K562 (cell line): ENCODE results near the gene SF3B1. TPM values are rescaled to one million over a fixed set of nuclear protein-coding genes. Genes with fewer than 3 reads are reported as not detected.

Experiments
- ATAC-seq: fragments of 200-7000 bp; cut with Tn5 transposase; 3 replicates; pipeline ENCODE4 v1.9.1; 2020; ENCODE audit warnings: moderate library complexity
- BruUV-seq: library from RNA; stranded (reverse); fragments of 400-500 nt; replicated peaks from 2 replicates; lab custom pipeline; 2021; lab: Mats Ljungman, UMichigan
- CTCF ChIA-PET: fragments of 300-600 bp; formaldehyde crosslinking; extraction: SDS; loops from one replicate; lab custom pipeline; 2021; ENCODE audit warnings: low intra/inter-chr PET ratio; lab: Yijun Ruan, JAX
- POLR2A ChIA-PET: fragments of 300-600, 350-650 bp; sonication (Branson Sonifier 250); formaldehyde crosslinking; extraction: SDS; loops from one replicate; lab custom pipeline; 2021; ENCODE audit warnings: antibody characterized with exemption, inconsistent platforms; lab: Yijun Ruan, JAX
- DNase-seq, 4 experiments: peaks; one replicate each; pipeline versions ENCODE4 v3.0.0 to v3.0.0-alpha.2; 2011 to 2018; ENCODE audit warnings: low spot score in 3 of 4, mixed read lengths in 3 of 4; ENCODE audit errors: extremely low read depth in 1 of 4
- FAIRE-seq: peaks from 2 replicates; lab custom pipeline; 2011; peaks lifted over from hg19 to GRCh38; lab: Jason Lieb, UNC
- H2AFZ ChIP-seq: 2 replicates; pipeline ENCODE4 v1.6.0; 2011; ENCODE audit warnings: low read depth, low read length, control low read depth, inconsistent platforms
- H3K27ac ChIP-seq: fragments of 200-600 bp; 3 replicates; pipeline ENCODE4 v1.8.0; 2011; ENCODE audit warnings: low read depth, mild to moderate bottlenecking, control low read depth, inconsistent platforms, low read length, moderate library complexity, mixed read lengths; ENCODE audit errors: extremely low read depth
- H3K27me3 ChIP-seq, 2 experiments: fragments of 300-600 bp in 1 of 2; 2 replicates in 1 of 2; 3 replicates in 1 of 2; pipeline versions ENCODE4 v1.6.0 to v1.8.0; 2011; ENCODE audit warnings: inconsistent platforms in 2 of 2, low read length in 2 of 2, mild to moderate bottlenecking in 1 of 2, mixed read lengths in 1 of 2, moderate library complexity in 1 of 2; ENCODE audit not compliant: control insufficient read depth in 2 of 2, insufficient read depth in 2 of 2
- H3K36me3 ChIP-seq: fragments of 300-600 bp; 3 replicates; pipeline ENCODE4 v1.8.0; 2011; ENCODE audit warnings: mild to moderate bottlenecking, low read length, inconsistent platforms; ENCODE audit not compliant: control insufficient read depth, insufficient read depth
- H3K4me1 ChIP-seq, 2 experiments: fragments of 200-600 bp in 1 of 2; replicated peaks in 1 of 2; 2 replicates in 1 of 2; 3 replicates in 1 of 2; pipeline versions ENCODE4 v1.5.1 to v1.8.0; 2011; ENCODE audit warnings: inconsistent platforms in 2 of 2, low read length in 2 of 2, mild to moderate bottlenecking in 1 of 2, mixed read lengths in 1 of 2, moderate library complexity in 1 of 2; ENCODE audit not compliant: control insufficient read depth in 2 of 2, insufficient read depth in 2 of 2
- H3K4me2 ChIP-seq: 2 replicates; pipeline ENCODE4 v1.6.1; 2011; ENCODE audit warnings: low read length, control low read depth, inconsistent platforms, mixed read lengths; ENCODE audit not compliant: insufficient read depth
- H3K4me3 ChIP-seq: fragments of 200-600 bp; sonication (generic), shearing (Covaris generic); 2 replicates; pipeline ENCODE4 v1.5.1; 2016; ENCODE audit warnings: control low read depth, inconsistent platforms
- H3K79me2 ChIP-seq: fragments of 200-600 bp; 3 replicates; pipeline ENCODE4 v1.8.0; 2011; ENCODE audit warnings: low read length, inconsistent platforms; ENCODE audit not compliant: control insufficient read depth, insufficient read depth
- H3K9ac ChIP-seq, 2 experiments: 2 replicates each; pipeline versions ENCODE4 v1.6.0 to v1.6.1; 2011; ENCODE audit warnings: low read depth in 2 of 2, low read length in 2 of 2, control low read depth in 1 of 2, inconsistent platforms in 1 of 2, mild to moderate bottlenecking in 1 of 2, mixed read lengths in 1 of 2; ENCODE audit not compliant: insufficient read depth in 1 of 2
- H3K9me1 ChIP-seq: one replicate; pipeline ENCODE4 v1.6.0; 2011; ENCODE audit warnings: inconsistent platforms, mild to moderate bottlenecking, low read length, moderate library complexity; ENCODE audit not compliant: control insufficient read depth, insufficient read depth
- H3K9me3 ChIP-seq: replicated peaks from 2 replicates; pipeline ENCODE4 v1.5.1; 2011; ENCODE audit warnings: low read depth, low read length, inconsistent platforms; ENCODE audit not compliant: control insufficient read depth, insufficient read depth
- H4K20me1 ChIP-seq: replicated peaks from 2 replicates; pipeline ENCODE4 v1.6.1; 2011; ENCODE audit warnings: low read length, inconsistent platforms, mixed read lengths; ENCODE audit not compliant: control insufficient read depth, insufficient read depth
- ARNT ChIP-seq, 2 experiments: fragments of 450-650 bp; IDR thresholded peaks; 2 replicates each; pipeline ENCODE4 v1.6.1; 2016; ENCODE audit warnings: mild to moderate bottlenecking in 1 of 2
- DNMT1 ChIP-seq: fragments of 450-650 bp; IDR thresholded peaks from 2 replicates; pipeline ENCODE4 v1.6.1; 2016; ENCODE audit warnings: antibody characterized with exemption, mild to moderate bottlenecking
- GATA2 ChIP-seq: sonication (generic); formaldehyde crosslinking; IDR thresholded peaks from 2 replicates; pipeline ENCODE4 v1.4.0; 2020; ENCODE audit warnings: mild to moderate bottlenecking, missing genetic modification reagents
- HDAC3 ChIP-seq: fragments of 450-650 bp; IDR thresholded peaks from 2 replicates; pipeline ENCODE4 v1.6.1; 2018; ENCODE audit warnings: borderline replicate concordance, mild to moderate bottlenecking, moderate library complexity; ENCODE audit not compliant: partially characterized antibody
- HMGN3 ChIP-seq: IDR thresholded peaks from 2 replicates; pipeline ENCODE4 v1.6.1; 2011; ENCODE audit warnings: borderline replicate concordance, low read depth, mild to moderate bottlenecking, mixed read lengths, low read length; ENCODE audit not compliant: insufficient read length; ENCODE audit errors: extremely low read depth
- HNRNPLL ChIP-seq: fragments of 200-400 bp; formaldehyde crosslinking; IDR thresholded peaks from 2 replicates; pipeline ENCODE4 v1.6.1; 2017; ENCODE audit warnings: low read length, low read depth, mild to moderate bottlenecking; ENCODE audit not compliant: poor library complexity, severe bottlenecking
- MEF2D ChIP-seq: conservative IDR thresholded peaks from 2 replicates; pipeline ENCODE4 v1.6.1; 2016; ENCODE audit warnings: low read depth, missing genetic modification characterization, missing compliant biosample characterization
- MTA3 ChIP-seq: fragments of 450-650 bp; formaldehyde crosslinking; IDR thresholded peaks from 2 replicates; pipeline ENCODE4 v1.6.1; 2017; ENCODE audit warnings: mild to moderate bottlenecking, borderline replicate concordance
- NR2C2 ChIP-seq, 2 experiments: fragments of 200-800 bp in 1 of 2; sonication (Bioruptor generic) in 1 of 2; sonication (generic) in 1 of 2; formaldehyde crosslinking in 1 of 2; IDR thresholded peaks; 2 replicates each; pipeline versions ENCODE4 v1.6.1 to v1.8.0; 2016 to 2022; ENCODE audit warnings: mild to moderate bottlenecking in 1 of 2, missing compliant biosample characterization in 1 of 2, missing genetic modification characterization in 1 of 2, missing genetic modification reagents in 1 of 2
- NR3C1 ChIP-seq: sonication (generic); formaldehyde crosslinking; IDR thresholded peaks from 2 replicates; pipeline ENCODE4 v1.8.1; 2022; ENCODE audit warnings: missing genetic modification reagents
- OTX1 ChIP-seq: fragments of 450-650 bp; formaldehyde crosslinking; IDR thresholded peaks from 2 replicates; pipeline ENCODE4 v1.4.0; 2022; ENCODE audit warnings: mild to moderate bottlenecking
- PHF8 ChIP-seq: fragments of 200-600 bp; sonication (generic); IDR thresholded peaks from 2 replicates; pipeline ENCODE4 v1.6.1; 2012; ENCODE audit warnings: mixed run types, mild to moderate bottlenecking, inconsistent platforms, low read length, moderate library complexity, borderline replicate concordance
- SETDB1 ChIP-seq: IDR thresholded peaks from one replicate; pipeline ENCODE4 v1.6.1; 2012; ENCODE audit warnings: low read length, control low read depth, inconsistent platforms
- SMAD1 ChIP-seq: fragments of 150-350 bp; IDR thresholded peaks from 2 replicates; pipeline ENCODE4 v1.6.1; 2014; ENCODE audit warnings: low read length, low read depth; ENCODE audit not compliant: partially characterized antibody
- SMAD2 ChIP-seq: fragments of 150-350 bp; IDR thresholded peaks from 2 replicates; pipeline ENCODE4 v1.6.1; 2014; ENCODE audit warnings: low read depth, mild to moderate bottlenecking, low read length
- ZFPM2 ChIP-seq: fragments of 250-450 bp; sonication (Bioruptor Pico); IDR thresholded peaks from 2 replicates; pipeline ENCODE4 v1.5.1; 2022; ENCODE audit warnings: mild to moderate bottlenecking
- WGBS: fragments of 100-300 bp; shearing (Covaris generic); methylation state at CpG from one replicate; pipeline ENCODE4 v1.1.6; 2016; ENCODE audit warnings: low coverage, mixed read lengths; ENCODE audit not compliant: insufficient coverage; ENCODE audit errors: missing lambda C conversion rate; 5-methylcytosine and 5-hydroxymethylcytosine counted together
- in situ Hi-C: fragments of 300-500 bp; cut with MboI; formaldehyde crosslinking; loops from 4 replicates; pipeline ENCODE4 v1.15.0; 2018; ENCODE audit warnings: inconsistent platforms, mixed read lengths
- intact Hi-C: fragments of 100-400 bp; cut with micrococcal nuclease; formaldehyde crosslinking; loops from 2 replicates; pipeline ENCODE4 v1.14.2; 2022
- polyA plus RNA-seq, 8 experiments: library from polyadenylated mRNA; depleted of rRNA in 4 of 8; stranded (reverse) in 5 of 8; unstranded in 3 of 8; fragments of >200 nt; fragmentation: Nextera tagmentation in 2 of 8; fragmentation: Illumina TruSeq in 1 of 8; extraction: Ambion mirVana in 2 of 8; extraction: Trizol in 1 of 8; gene quantifications; 2 replicates each; pipeline versions ENCODE4 v1.2.1 to v1.2.3, GENCODE V29; 2011 to 2014; ENCODE audit warnings: inconsistent platforms in 1 of 8, missing spikeins in 1 of 8
- total RNA-seq, 7 experiments: library from RNA; depleted of rRNA in 6 of 7; stranded (reverse); fragments of >200 nt in 6 of 7; fragmentation: Illumina TruSeq in 2 of 7; extraction: Trizol in 2 of 7; gene quantifications; 2 replicates each; pipeline versions ENCODE4 v1.2.1 to v1.2.3, GENCODE V29; 2011 to 2021; ENCODE audit warnings: low replicate concordance in 1 of 7
- TF ChIP-seq, protein P1 (sequence below): fragments of 450-650 bp; IDR thresholded peaks from 2 replicates; pipeline ENCODE4 v1.6.1; 2016; ENCODE audit warnings: low read depth, mild to moderate bottlenecking, moderate library complexity

The SF3B1 gene
- total and polyA plus RNA-seq, 9 of the 15 experiments (the other 6 are each of a cell fraction or from before 2014, with no cell fraction given): 96.2 to 377 (median 177) TPM

DNA sequence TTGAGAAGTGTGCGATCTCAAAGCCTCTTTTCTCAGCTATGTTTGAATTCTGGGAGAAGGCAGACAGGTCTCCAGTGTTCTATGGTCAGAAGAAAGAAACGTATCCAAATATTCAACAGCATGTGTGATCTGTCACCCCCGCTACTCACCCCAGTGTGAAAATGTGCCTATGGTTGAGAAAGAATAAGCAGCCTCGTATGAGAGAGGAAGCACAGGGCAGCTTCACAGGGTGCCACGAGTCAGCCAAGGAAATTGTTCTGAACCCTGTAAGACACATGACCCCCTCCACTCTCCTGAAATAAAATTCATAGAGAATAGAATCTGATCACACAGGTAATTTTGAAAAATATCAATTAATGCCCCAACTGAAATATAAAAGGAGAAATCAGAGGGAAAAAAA is 8.0 kb upstream of the SF3B1 start:
- Histone ChIP-seq H3K4me1 (no peaks in the 10 kb centered on the region; a peak in 2 of 5 replicates), H3K79me2 (no peaks in the 10 kb centered on the region), H3K27ac (no peak overlapping the region), H3K4me3 (no peak overlapping the region), H3K36me3 (no peaks in the 10 kb centered on the region), H3K27me3 (no peaks in the 10 kb centered on the region), H2AFZ (no peak overlapping the region), H3K9ac (no peak overlapping the region), H4K20me1 (no peaks in the 10 kb centered on the region), H3K9me1 (no peaks in the 10 kb centered on the region), H3K4me2 (no peak overlapping the region), H3K9me3 (no peaks in the 10 kb centered on the region)
- FAIRE-seq: no peak
- POLR2A ChIA-PET: interaction anchor here (0.6 to 3.1 kb wide), 2 partner anchors 10 to 44 kb away, joined by 3 to 10 read pairs; partner anchors contain the start of gene COQ10B
- TF ChIP-seq HDAC3 (no peak), MTA3 (no peak), GATA2 (CRISPR knock-in tag) (no peak), NR3C1 (CRISPR knock-in tag) (no peak), OTX1 (no peak), DNMT1 (no peak), ZFPM2 (no peak), PHF8 (no peak), HMGN3 (no peak), MEF2D (tag) (no peak), ARNT (IDR thresholded peaks at IDR 0.05) (no peak), SETDB1 (no peak), SMAD1 (no peak), NR2C2 (CRISPR knock-in tag; IDR thresholded peaks at IDR 0.05) (no peak), NR2C2 (tag; IDR thresholded peaks at IDR 0.05) (no peak), SMAD2 (no peak), HNRNPLL (no peak)
- TF ChIP-seq, protein P1, sequence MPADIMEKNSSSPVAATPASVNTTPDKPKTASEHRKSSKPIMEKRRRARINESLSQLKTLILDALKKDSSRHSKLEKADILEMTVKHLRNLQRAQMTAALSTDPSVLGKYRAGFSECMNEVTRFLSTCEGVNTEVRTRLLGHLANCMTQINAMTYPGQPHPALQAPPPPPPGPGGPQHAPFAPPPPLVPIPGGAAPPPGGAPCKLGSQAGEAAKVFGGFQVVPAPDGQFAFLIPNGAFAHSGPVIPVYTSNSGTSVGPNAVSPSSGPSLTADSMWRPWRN: no peak
- no peak for ATAC-seq
- intact Hi-C loops: no loop called here
- BruUV-seq: no TSS peak
- DNase-seq: no peak
- 21% methylated on average over 2 of the region's 5 CpGs for WGBS
- in situ Hi-C loops: no loop called here
- CTCF ChIA-PET: no interaction called here
